ENCODE measurements around the gene MTMR1.

Gene MTMR1

GRCh38 chrX:150692831-150693724 lies at the start of gene MTMR1:
Gene MTMR1 (plus strand): TSS chrX:150693396. CDS start chrX:150693531, 135 bp downstream.
- DNase-seq = no peak

- no peak for DNase-seq
Observed at GRCh38 chrX:150643958-150644357, 49.2 kb upstream of the MTMR1 start.

- no peak for DNase-seq
Observed at GRCh38 chrX:150644422-150644821, 48.8 kb upstream of the MTMR1 start.

- DNase-seq = no peak
Observed at GRCh38 chrX:150647331-150647730, 45.9 kb upstream of the MTMR1 start.

- DNase-seq = no peak
Observed at GRCh38 chrX:150648296-150648940, 44.8 kb upstream of the MTMR1 start.

GRCh38 chrX:150649096-150649870 lies 43.9 kb upstream of the MTMR1 start:
- DNase-seq = no peak

- DNase-seq = no peak
Observed at GRCh38 chrX:150651906-150652305, 41.3 kb upstream of the MTMR1 start.

- no peak for DNase-seq
Observed at GRCh38 chrX:150655788-150656187, 37.4 kb upstream of the MTMR1 start.

- no peak for DNase-seq
Observed at GRCh38 chrX:150663073-150663472, 30.1 kb upstream of the MTMR1 start.

- DNase-seq = no peak
Observed at GRCh38 chrX:150664290-150664689, 28.9 kb upstream of the MTMR1 start.

- DNase-seq = no peak
Observed at GRCh38 chrX:150676221-150676620, 17.0 kb upstream of the MTMR1 start.

GRCh38 chrX:150680974-150681373 lies 12.2 kb upstream of the MTMR1 start:
- peak; percentile 25 for DNase-seq

- DNase-seq = no peak
Observed at GRCh38 chrX:150683112-150683511, 10.1 kb upstream of the MTMR1 start.

- no peak for DNase-seq
Observed at GRCh38 chrX:150683536-150684146, 9.6 kb upstream of the MTMR1 start.

- no peak for DNase-seq
Observed at GRCh38 chrX:150688911-150689451, 4.2 kb upstream of the MTMR1 start.

- no peak for DNase-seq
Observed at GRCh38 chrX:150690126-150690525, 3.1 kb upstream of the MTMR1 start.

- no peak for DNase-seq
Observed at GRCh38 chrX:150692296-150692695, 900 bp upstream of the MTMR1 start.

- DNase-seq = peak; percentile 74
Observed at GRCh38 chrX:150693725-150694574, 754 bp downstream of the MTMR1 start.

- DNase-seq = no peak
Observed at GRCh38 chrX:150694738-150695410, 1.7 kb downstream of the MTMR1 start.

- DNase-seq = no peak
Observed at GRCh38 chrX:150696331-150696730, 3.1 kb downstream of the MTMR1 start.

GRCh38 chrX:150696866-150697265 lies 3.7 kb downstream of the MTMR1 start:
- DNase-seq = no peak
